Heart left ventricle (tissue), 13 donors: ENCODE data around the gene AXDND1.

Source experiments
- CTCF ChIP-seq, 12 donors: fragments of 200-600 bp; sonication (generic) in 4 of 12; IDR thresholded peaks; one replicate each; pipeline versions ENCODE4 v1.5.0 to v1.8.0; 2018 to 2022; ENCODE audit warnings: antibody characterized with exemption in 12 of 12, mild to moderate bottlenecking in 5 of 12
- POLR2A ChIP-seq, 2 donors: fragments of 450-650 bp; IDR thresholded peaks; one replicate each; pipeline ENCODE4 v1.6.1; 2017; ENCODE audit warnings: antibody characterized with exemption in 2 of 2, mild to moderate bottlenecking in 2 of 2, moderate library complexity in 2 of 2
- donor health status: ischemic (EF 13 %, LVEDD 7.1; RV severe dilation, severe dysfunction).
- donor health status: DM: no; HTN: yes; CAD: no.
- donor health status: DM: no; HTN: no; CAD: no.
- donor health status: ischemic (EF 25% LVEDD 6.9; RV normal size, moderate dysfunction).
- donor health status: ischemic (EF 25% LVEDD 5.7; RV mildly dilated, moderate dysfunction).
- donor health status: ischemic (EF 35%, LVEDD 5.7; RV mildly dilated, moderate dysfunction).
- donor health status: nonischemic (EF 11% LVEDD 7.7; RV severe dilation, severe dysfunction).
- donor health status: DM: yes; HTN: yes; CAD: no.
- donor health status: PGD.
- donor health status: ischemic (EF 29% LVEDD 5.4; RV normal size, mild dysfunction).
- donor health status: nonischemic (EF 23%, LVEDD 6.1; RV moderate dilation, normal function).

GRCh38 chr1:179541774-179542173, 176.0 kb downstream of the AXDND1 start:
- TF ChIP-seq CTCF (IDR thresholded peaks at IDR 0.05) (no peak), POLR2A (IDR thresholded peaks at IDR 0.05) (no peak)
